HG03439 (cell line): ENCODE measurements around the gene CDK17.

Source experiments
- ATAC-seq: cut with Tn5 transposase; IDR thresholded peaks from one replicate; pipeline ENCODE4 v1.9.1; 2021; ENCODE audit warnings: mild to moderate bottlenecking, moderate library complexity; ENCODE audit not compliant: unreplicated experiment

CDK17 gene

GRCh38 chr12:96241846-96242256 is 158.4 kb downstream of the CDK17 start:
- ATAC-seq = no peak

- ATAC-seq = no peak
Observed at GRCh38 chr12:96241431-96241830, 158.8 kb downstream of the CDK17 start.

- ATAC-seq = no peak
Observed at GRCh38 chr12:96240656-96241055, 159.6 kb downstream of the CDK17 start.

- ATAC-seq = no peak
Observed at GRCh38 chr12:96239711-96240635, 160.3 kb downstream of the CDK17 start.

- ATAC-seq = no peak
Observed at GRCh38 chr12:96238336-96239047, 161.7 kb downstream of the CDK17 start.

GRCh38 chr12:96237465-96238077 is 162.7 kb downstream of the CDK17 start:
- no peak for ATAC-seq

- no peak for ATAC-seq
Observed at GRCh38 chr12:96237035-96237434, 163.2 kb downstream of the CDK17 start.

GRCh38 chr12:96236221-96236822 is 163.9 kb downstream of the CDK17 start:
- ATAC-seq = no peak

- ATAC-seq = no peak
Observed at GRCh38 chr12:96235484-96235826, 164.8 kb downstream of the CDK17 start.

GRCh38 chr12:96234591-96235483 is 165.4 kb downstream of the CDK17 start:
- no peak for ATAC-seq

GRCh38 chr12:96233939-96234461 is 166.2 kb downstream of the CDK17 start:
- ATAC-seq = no peak

- no peak for ATAC-seq
Observed at GRCh38 chr12:96233168-96233567, 167.1 kb downstream of the CDK17 start.

GRCh38 chr12:96230646-96231045 is 169.6 kb downstream of the CDK17 start:
- no peak for ATAC-seq

GRCh38 chr12:96228566-96229248 is 171.5 kb downstream of the CDK17 start:
- no peak for ATAC-seq
